ENCODE data around the gene ZSWIM5.
"Not testable (repeated sequence)": the region's sequence is repeated elsewhere in the genome, so short reads cannot be mapped to it uniquely, and the experiment has no call there.

The ZSWIM5 gene

GRCh38 chr1:45016090-45016697 lies 190.2 kb downstream of the ZSWIM5 start:
- no peak for DNase-seq

DNA sequence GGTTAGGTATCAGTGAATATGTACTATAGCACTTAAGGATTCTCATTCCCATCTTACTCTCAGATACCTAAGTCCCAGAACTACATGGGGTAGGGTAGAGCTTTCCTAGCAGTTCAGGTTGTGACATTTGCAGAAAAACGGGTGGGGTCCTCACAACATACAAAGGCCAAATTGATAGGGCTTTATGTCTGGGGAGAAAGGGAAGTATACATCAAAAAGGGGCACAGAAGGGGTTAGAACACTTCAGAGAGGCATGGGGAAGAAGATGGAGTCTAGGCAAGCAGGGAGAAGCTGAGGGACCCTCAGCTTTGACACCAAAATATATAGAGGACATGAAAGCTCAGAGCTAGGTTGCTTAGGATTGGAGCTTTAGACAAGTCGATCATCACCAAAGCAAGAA lies 190.7 kb downstream of the ZSWIM5 start:
- DNase-seq = no peak

DNA sequence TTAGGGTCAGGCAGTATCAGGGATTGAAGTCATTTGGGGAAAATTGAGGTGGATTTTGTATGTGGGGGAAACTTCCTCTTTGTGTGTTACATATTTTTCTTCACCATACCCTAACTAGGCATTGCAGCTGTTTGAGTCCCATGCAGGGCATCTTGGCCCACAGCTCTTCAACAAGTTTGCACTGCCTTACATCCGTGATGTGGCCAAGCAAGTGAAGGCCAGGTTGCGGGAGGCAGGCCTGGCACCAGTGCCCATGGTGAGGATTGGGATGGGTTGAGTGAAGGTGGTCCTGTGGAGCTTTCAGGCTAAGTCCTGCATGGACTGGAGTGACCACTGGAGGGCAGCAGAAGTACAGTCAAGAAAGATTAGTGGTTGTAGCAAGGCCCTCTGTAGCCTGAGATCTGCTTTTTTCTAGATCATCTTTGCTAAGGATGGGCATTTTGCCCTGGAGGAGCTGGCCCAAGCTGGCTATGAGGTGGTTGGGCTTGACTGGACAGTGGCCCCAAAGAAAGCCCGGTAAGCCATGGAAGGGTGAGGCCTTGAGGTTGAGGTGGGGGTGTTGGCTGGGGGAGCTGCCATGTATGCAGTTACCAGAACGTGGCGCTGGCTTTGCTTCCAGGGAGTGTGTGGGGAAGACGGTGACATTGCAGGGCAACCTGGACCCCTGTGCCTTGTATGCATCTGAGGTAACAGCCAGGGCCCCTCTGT lies 191.9 kb downstream of the ZSWIM5 start:
- DNase-seq = peak; percentile 57

- no peak for DNase-seq
These were observed 192.7 kb downstream of the ZSWIM5 start for GRCh38 chr1:45013551-45014209.

DNA sequence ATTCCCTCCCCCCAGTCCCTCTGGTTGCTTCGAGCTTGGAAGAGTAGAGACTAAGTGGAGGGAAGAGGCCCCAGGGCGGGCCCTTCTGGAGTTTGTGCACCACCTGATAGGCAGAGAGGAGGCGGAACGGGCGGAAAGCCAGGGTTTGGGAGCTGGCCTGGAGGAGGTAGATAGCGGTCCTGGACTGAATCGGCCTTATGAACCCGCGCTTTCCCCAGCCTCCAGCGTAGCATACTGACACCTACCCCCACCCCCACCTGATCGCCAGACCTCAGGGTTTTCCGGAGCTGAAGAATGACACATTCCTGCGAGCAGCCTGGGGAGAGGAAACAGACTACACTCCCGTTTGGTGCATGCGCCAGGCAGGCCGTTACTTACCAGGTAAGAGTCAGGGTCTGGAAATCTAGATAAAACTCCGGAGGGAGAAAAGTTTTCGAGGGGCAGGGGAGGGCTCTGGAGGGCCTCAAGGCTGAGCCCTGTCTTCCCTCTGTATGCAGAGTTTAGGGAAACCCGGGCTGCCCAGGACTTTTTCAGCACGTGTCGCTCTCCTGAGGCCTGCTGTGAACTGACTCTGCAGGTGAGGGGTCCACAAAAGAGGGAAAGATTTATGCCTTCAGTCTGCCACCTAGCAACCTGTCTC lies 193.6 kb downstream of the ZSWIM5 start:
- DNase-seq = peak; percentile 32

DNA sequence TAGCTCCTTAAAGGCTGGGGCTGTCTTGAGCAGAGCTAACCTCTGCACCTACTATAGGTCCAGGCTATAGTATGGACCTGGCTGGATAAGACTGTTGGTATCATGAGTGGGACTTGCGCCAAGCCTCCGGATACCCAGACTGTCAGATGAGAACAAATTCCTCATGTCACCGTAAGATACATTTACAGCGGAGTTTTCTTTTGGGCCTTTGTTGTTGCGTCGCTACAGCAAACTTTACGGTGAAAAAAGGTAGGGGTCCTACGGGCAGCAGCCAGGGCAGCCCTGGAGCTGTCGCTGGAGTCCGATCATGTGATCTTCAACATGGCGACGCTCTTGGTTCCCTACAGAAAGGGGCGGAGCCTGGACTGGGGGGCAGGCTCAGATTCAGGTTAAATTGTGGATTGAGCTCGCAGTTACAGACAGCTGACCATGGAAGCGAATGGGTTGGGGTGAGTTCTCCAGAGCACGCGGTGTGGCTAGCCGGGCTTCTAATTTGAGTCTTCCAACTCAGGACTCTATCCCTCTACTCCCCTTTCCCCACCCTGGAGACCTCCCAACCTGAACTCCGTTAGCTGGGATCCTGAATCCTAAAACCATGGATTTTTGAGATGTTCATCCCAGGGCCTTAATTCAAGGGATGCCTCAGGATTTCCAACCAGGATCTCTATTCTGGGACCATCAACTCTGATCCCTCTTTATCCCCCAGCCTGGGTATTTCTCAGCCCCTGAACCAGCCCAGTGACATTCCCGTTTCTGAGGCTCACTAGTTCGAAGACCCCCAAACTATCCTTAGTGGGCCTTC lies 194.4 kb downstream of the ZSWIM5 start, which contains the start of gene UROD:
UROD (plus strand) TSS at position 418 of the 802 bp plus-strand sequence; CDS start at position 430, 12 bp downstream.
- DNase-seq = peak; percentile 96

DNA sequence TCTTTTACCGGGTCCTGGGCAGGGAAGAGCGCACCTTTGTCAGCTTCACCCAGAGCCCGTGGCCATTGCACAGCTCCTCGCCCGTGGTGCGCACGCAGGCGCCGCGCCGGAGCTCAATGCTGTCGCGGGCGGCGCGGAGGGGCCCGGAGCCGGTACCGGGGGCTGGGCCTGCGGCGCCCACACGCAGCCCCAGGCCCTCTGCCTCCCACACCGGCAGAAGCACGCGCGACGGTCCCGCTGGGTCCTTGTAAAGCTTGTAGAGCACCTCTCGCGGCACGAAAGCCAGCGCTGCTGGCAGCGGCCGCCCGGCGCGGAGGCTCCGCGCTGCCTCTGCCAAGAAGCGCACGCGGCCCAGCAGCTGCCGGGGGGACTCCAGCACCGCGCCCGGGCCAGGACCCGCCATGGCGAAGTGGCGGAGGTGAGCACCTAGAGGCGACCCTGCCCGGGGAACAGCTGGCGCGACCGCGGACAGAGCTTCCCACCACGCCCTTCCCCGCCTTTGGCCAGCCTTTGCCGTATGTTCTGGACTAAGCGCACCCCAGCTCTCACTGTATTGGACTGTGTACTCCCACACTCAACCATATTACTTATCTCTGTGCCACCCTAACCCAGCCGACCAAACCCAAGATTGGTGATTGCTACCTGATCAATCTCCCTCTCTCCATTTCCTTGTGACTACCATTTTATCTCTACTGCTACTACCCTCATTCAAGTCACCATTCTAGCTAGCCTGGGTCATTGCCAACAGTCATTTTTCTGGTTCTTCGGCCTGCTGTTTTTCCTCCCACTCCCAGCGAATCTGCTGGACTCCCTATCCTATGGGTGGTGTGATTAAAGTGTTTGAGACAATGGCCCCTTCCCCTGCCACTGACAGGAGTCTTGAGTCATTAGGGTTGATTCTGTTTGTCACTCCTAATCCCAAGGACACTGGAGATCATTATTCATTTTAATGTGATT lies 195.3 kb downstream of the ZSWIM5 start, which contains the start of gene HECTD3:
HECTD3 (minus strand) TSS at position 470 of the 957 bp plus-strand sequence; CDS start at position 403, 67 bp downstream.
- peak; percentile 71 for DNase-seq

DNA sequence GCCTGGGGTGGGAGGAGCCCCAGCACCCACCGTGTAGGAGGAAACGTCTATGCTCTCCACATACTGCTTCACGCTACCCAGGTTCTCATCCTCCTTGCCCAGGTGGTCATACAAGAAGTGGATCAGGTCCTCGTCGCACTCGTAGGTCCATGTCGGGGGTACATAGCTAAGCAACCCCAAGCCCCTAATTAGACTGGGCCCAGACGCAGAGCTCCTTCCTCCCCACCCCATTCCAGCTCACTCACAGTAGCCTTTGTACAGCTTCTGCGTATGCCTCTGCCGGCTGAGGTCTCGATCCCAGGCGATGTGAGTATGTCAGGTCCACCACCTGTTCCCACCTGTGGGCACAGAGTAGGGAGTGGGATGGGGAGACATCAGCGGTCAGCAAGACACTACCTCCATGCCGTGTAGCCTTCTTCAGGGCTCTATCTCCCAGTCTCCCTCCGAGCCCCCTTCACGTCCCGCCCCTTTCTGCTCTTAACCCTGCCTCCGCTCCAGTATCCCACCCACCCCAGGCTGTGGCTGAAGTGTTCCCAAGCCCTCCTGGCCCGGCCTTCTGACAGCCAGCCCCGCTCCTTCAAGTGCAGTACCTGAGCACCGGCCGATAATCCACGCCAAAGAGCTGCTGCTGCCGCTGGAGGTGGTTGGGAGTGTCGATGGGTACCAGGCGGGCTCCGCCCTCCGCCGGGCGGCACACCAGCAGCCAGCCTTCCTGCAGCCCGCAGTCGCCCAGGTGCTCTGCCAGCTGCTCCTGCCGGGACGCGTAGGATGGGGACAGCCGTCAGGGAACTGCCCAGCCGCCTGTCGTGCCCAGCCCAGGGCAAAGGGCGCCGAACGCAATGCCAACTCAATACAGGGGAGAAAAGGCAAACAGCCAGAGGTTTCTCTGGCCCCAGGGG lies 196.2 kb downstream of the ZSWIM5 start:
- peak; percentile 38 for DNase-seq

GRCh38 chr1:45009296-45009865 lies 197.0 kb downstream of the ZSWIM5 start:
- DNase-seq = no peak

DNA sequence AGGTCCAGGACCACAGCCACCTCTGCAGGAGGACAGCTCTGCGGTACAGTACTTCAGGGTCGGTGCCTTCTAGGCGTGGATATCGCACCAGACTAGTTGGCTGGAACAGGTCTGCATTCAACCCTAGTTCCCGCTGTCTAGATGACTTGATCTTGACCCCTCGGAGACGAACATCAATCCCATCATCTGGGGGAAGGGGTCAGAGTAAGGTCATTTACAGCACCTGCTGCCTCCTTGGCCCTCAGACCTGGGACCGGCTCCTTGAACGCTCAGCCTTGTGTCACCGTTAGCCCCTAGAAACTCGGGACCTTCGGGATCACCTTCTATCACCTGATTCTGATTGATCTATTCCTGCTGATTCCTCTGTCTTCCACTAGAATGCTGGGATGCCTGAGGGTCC lies 197.9 kb downstream of the ZSWIM5 start:
- no peak for DNase-seq

DNA sequence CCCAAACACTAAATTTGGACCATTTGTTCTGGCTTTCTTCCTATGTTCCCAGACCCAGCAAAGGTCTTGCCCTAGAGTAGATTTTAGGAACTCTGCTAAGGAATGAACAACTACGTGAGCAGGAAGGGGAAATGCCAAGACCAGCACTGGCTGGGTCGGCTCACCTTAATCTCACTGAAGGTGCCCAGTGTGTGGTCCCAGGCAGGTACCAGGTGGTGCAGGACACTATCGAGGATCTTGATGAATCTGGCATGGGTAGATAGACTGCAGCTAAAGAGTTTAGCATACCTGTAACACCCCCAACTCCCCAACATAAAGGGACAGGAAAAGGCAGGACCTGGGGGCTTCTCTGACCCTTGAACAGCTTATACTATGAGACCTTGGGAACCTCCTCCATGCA lies 198.3 kb downstream of the ZSWIM5 start:
- no peak for DNase-seq

DNA sequence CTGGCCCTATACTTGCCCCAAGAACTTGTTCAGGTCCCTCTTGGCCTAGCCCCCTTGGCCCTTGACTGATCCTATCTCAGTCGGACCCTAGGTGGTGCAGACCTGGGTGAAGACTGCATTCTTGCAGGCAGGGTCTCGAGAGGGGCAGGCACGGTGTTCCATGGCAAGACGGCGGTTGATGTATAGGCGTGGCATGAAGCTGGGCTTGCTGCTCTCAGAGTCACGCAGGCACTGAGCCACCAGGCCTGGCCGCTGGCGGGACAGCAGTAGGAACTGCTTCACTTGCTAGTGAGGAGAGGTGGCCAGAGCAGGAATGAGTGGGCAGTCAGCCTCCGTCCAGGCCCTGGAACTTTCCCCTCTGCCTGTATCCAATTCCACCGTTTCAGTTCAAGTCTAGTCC lies 199.1 kb downstream of the ZSWIM5 start:
- no peak for DNase-seq

DNA sequence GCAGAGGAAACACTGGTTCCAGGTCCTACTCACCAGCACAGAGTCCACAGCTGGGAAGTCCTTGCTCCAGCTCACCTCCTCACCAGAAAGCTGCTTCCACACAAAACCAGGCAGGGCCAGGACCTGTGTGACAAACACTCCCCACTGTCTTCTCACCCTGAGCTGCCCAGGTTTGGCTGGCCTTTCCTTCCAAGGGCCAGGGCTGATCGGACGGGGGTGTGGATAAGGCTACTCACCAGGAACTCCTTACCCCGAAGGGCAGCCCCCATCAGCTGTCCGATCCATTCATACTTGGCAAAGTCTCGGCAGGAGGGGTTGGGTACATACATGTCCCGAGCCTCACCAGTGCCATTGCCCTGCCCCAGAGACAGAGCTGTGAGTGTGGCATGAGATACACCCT lies 200.6 kb downstream of the ZSWIM5 start:
- no peak for DNase-seq

DNA sequence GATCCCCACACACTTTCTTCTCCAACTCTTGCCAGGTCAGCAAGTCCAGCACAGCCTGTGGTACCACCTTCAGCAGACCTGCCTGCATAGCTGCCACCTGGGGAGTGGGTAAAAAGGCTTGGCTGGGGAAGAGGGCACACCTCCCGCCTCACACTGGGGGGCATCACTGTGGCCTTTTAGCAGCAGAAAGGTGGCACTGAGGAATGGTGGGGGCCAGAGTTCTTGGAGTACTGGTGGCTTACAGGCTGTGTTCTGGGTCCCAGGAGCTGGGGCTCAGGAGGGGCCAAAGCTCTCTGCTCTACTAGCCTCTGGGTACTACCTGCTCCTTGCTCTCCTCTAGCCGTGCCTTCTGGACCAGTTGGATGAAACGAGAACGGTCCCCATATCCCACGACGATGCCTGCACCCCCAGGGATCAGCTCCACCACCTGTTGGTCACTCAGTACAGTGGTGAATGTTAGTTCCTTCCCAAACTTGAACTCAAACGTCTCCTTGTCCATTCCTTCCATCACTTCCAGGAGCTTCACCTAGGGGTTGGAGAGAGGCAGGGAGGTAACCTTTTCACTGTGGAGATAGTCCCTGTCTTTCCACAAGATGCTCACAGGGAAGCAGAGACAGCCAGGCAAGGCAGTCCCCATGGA lies 202.0 kb downstream of the ZSWIM5 start:
- DNase-seq = no peak

DNA sequence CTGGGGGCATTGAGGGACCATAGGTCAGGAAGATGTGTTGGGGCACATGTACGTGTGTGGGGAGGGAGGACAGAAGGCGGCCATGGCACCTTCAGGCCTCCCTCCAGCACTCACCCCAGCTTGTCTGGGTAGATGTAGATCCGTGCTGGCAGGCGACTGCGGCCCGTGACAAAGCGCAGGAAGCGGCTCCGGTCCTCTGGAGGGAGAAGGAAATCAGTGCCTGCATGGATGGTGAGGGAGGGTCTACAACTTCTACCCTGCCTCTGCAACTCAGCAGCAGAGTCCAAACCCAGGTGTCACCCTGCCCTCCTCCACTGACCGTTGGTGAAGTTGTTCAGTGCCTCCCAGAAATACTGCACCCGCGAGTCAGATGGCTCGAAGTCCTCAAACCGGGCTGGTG lies 202.7 kb downstream of the ZSWIM5 start:
- no peak for DNase-seq

DNA sequence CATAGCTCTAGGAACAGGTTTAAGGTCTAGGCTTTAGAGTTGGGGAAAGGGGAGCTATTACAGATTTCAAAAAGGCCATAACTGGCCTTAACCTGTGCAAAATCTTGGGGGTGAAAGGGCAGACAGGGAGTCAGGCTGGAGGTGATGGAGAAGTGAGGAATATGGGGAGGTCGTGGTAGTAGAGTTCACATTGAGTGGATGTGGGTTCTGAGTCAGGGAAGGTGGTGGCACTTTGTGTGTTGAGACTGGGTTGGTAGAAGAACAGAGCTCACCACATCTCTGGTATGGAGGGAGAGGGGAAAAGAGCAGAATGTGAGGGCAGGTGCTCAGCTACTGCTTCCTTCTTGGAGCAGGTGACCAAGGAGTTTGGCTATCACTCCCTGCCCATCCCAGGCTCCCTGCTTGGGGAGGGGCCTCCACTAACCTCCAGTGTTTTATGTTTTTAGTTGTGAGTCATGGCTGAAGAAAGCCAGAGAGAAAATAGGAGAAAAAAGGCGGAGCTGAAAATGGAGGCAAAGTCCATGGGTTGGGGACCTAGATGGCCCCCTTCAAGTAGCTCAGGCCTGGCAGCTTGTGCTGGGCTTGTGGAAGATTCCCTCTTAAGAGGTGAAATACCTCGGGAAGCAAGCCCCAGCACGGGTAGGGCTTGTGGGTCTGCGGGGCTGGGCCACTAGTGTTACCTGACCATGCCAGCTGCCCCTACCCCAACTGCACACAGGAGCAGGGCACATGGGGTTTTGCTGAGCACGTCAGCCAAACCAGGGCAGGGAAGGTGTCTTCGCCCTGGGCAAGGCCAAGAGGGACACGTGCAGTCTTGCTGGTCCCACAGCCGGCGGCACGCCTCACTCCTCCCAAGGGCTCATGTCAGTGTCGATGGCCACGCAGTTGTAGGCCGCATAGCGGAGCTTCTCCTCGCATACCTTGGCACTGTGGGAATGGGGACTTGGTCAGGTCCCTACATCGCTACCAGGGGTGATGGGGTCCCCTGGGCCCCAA lies 203.5 kb downstream of the ZSWIM5 start:
- DNase-seq = no peak

DNA sequence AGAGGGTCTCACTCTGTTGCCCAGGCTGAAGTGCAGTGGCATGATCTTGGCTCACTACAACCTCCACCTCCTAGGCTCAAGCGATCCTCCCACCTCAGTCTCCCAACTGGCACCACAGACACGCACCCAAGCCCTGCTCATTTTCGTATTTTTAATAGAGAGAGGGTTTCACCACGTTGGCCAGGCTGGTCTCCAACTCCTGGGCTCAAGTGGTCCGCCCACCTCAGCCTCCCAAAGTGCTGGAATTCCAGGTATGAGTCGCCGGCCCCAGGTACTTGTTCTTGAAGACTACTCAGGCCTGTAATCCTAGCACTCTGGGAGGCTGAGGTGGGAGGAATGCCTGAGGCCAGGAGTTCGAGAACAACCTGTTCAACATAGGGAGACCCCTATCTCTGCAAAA lies 204.8 kb downstream of the ZSWIM5 start:
- not testable (repeated sequence) for DNase-seq

DNA sequence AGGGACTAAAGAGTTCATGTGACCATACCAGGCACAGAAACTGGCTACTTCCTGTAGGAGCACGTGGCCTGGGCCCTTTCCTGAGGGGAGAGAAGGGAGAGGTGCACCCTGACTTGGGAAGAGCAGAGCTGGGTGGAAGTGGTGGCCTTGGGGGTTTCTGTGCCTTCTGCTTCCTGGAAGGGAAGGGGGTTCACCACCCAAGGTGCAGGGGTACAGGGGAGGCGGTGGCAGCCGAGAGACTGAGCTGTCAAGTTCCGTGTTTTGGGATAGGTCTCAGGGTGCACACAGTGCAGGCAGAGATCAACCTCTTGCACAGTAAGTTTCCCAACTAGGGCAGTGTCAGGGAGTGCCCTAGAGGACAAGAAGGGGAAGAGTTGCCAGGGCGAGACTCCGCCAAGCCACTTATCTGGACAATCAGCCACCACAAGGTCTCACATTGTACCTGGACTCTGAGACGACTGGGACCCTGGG lies 205.4 kb downstream of the ZSWIM5 start:
- no peak for DNase-seq

Data from NCI-H510A treated with DMSO at 0.1 percent for 48 hours (cell line).